ENCODE results near the gene FBLN1.
"Not testable (repeated sequence)": the region's sequence is repeated elsewhere in the genome, so short reads cannot be mapped to it uniquely, and the experiment has no call there.

The FBLN1 gene

GRCh38 chr22:45548247-45548840, 45.7 kb downstream of the FBLN1 start:
- DNase-seq (ENCODE audit: low read depth in 2 of 2): no peak

- peak; percentile 52 to 57 for DNase-seq (ENCODE audit: low read depth in 2 of 2)
Measured at GRCh38 chr22:45548991-45549761, 46.5 kb downstream of the FBLN1 start.

- no peak for DNase-seq (ENCODE audit: low read depth in 2 of 2)
Measured at GRCh38 chr22:45549762-45550378, 47.2 kb downstream of the FBLN1 start.

DNA sequence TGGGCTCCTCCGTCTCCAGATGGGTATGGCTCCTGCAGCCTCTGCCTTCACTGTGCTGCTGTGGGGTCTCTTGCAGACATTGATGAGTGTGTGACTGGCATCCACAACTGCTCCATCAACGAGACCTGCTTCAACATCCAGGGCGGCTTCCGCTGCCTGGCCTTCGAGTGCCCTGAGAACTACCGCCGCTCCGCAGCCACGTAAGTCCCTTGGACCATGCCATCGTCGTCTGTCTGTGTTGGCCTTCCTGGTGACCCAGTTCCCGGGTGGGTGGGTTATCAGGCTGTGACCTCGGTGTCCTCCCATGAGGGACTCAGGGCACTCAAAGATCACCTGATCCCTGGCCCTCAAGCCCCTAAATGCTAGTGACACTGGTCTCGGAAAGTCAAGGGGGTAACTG, 47.7 kb downstream of the FBLN1 start:
- no peak for DNase-seq (ENCODE audit: low read depth in 2 of 2)

DNA sequence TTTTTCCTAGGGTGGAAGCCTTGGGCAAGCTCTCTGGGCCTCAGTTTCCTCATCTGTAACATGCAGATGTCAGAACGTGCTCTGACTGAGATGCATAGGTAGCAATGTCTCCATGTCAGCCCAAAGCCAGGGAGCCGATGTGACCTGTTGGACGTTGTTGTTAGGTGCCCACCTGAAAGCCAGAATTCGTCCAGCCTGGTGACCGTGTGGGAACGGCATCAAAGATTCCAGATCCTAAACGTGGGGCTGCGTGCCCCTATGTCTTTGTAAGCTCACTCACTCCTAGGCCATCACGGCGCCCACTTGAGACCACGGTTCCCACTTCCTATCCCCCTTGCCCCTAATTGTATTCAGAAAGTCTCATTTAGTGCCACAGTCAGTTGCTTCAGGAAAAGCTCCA, 48.2 kb downstream of the FBLN1 start:
- no peak for DNase-seq (ENCODE audit: low read depth in 2 of 2)

DNA sequence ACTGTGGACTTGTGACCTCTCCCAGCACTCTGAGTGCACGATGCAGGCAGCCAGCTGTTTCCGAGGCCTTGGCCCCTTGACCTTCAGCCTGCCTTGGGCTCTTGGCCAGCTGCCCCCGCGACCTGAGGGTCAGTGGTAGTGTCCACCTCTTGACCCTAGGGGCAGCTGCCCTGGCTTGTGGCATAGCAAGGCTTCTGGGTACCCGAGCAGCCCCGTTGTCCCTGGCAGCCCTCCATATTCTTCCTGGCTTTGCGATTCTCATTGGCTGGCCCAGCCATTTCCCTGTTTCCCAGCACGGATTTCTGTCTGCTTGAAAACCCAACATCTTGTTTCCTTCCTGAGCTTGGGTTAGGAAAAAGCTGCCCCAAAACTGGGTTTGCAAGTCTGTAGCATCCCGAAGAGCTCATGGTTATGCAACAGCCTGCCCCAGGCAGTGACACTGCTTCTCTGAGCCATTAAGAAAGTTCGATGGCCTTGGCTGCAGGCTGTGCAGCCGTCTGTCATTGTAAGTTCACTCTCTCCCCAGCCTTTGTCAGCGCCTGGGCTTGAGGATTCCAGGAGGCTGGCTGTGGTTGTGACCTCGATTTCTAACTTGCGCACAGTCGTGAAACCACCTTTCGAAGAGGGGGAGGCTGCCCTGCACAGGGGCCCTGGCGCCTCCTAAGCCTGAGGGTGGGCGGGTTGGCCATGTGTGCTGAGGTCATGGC, 48.8 kb downstream of the FBLN1 start:
- DNase-seq (ENCODE audit: low read depth in 2 of 2): no peak

DNA sequence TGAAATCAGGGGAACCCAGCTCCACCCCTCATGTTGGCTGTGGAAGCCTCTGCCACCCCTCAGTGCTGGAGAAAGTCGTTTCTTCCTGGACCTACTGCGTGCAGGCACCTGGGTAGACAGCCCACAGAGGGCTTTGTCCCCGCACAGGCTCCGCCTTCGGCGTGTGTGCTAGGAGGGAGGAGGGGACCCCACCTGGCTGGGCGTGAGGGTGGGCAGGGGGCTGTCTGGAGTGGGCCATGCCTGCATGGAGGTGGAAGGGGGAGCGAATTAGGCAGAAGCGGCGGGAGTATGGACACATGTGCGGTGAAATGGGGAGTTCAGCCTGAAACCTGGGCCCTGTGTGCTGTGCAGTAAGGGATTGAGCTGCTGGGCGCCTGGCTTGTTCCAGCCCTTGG, 49.3 kb downstream of the FBLN1 start:
- no peak for DNase-seq (ENCODE audit: low read depth in 2 of 2)

DNA sequence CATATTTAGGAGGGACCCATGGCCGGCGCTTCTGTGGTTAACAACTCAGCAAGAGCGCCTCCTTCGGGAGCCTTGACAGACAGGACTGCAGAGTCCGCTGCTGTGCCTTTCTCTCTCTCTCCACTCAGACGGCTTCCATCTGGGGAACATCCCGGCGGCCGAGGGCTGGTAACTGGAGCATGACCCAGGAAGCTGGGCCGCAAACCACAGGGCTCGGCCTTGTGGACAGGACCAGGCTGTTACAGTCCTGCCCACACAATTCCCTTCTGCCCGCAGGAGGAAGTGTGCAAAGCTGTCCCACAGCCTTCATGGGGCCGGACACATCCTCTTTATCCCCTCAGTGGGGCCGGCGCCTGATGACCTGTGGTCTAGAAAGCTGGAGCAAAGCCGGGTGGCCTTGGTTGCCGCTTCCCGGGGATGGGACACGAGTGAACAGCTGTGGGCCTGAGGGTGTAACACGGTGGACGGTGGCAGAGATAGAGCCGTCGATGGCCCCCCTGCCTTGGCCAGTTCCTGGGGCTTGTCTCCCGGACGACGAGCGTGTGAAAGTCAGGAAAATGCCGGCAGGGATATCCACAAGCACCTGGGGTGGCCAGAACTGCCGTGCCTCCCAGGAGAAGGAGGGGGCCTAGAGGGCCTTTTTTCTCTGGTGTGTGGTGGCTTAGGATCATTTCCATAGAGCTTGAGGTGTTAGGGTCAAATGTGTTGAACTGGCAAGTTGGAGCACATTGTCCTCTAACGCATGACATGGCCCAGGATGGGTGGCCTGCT, 50.1 kb downstream of the FBLN1 start:
- peak; percentile 28 to 29 for DNase-seq (ENCODE audit: low read depth in 2 of 2)

DNA sequence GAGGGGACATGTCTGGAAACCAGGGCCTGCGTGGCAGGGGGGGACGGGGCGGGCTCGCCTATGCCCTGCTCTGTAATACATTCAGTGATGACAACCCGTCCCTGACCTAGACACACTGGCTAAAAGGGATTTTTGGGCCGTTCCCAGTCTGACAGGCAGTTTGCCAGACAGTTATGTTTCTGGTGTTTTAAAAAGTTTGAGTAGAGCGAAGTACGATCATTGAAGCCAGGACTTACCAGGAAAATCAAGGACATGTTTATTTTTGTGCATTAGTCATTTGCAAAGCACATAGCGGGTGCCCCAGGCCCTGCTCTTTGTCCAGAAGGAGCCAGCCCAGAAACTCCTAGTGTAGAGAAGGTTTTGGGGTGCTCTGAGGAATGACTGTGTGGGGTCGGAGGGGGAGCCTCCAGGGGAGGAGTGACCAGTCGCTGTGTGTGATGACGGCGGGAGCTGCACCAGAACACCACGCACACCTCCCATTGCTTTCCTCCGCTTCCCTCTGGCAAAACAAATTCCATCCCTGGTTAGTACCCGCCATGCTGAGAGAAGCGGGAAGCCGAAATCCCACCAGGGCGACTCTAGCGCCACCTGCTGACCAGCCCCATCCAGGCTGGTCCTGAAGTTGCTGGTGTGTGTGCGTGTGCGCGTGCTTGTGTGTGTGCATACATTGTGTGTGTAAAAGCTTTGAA, 50.8 kb downstream of the FBLN1 start:
- peak; percentile 72 to 75 for DNase-seq (ENCODE audit: low read depth in 2 of 2)

DNA sequence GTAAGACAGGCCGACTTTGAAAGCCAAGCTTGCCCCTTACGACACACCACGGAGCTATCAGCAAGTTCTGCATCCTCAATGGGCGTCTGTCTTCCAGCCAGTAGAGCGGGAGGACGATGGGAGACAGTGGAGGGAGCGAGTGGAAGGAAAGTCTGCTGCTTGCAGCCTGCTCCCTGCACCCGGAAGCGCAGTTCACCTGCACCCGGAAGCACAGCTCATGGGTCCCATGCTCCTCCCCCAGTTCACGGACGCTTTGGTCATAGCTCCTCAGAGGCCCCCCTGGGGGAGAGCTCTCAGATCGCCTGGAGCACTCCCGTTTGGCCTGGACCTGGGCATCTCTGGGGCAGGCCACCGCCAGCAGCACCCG, 51.3 kb downstream of the FBLN1 start:
- no peak for DNase-seq (ENCODE audit: low read depth in 2 of 2)

- DNase-seq (ENCODE audit: low read depth in 2 of 2): no peak
Measured at GRCh38 chr22:45554861-45555260, 52.2 kb downstream of the FBLN1 start.

GRCh38 chr22:45557926-45558325, 55.2 kb downstream of the FBLN1 start:
- DNase-seq (ENCODE audit: low read depth in 2 of 2): not testable (repeated sequence)

DNA sequence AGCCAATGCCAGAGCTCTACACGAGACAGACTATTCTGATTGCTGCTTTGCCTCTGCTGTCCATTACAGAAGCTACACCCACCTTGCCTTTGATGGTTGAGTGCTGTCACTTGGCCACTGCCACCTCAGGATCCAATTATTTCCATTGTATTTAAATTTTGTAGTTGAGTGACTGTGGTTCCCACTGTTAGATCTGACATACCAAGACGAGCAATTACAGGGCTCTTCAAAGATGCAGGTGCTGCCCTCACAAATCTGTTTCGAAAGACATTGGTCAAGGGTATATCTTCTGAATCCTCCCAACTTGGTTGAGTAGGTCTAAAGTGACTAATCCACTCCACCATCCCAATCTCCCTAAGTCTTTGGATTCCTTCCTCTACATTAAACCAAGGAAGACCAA, 57.4 kb downstream of the FBLN1 start:
- DNase-seq (ENCODE audit: low read depth in 2 of 2): not testable (repeated sequence)

- DNase-seq (ENCODE audit: low read depth in 2 of 2): not testable (repeated sequence)
Measured at GRCh38 chr22:45560761-45561160, 58.1 kb downstream of the FBLN1 start.

- no peak for DNase-seq (ENCODE audit: low read depth in 2 of 2)
Measured at GRCh38 chr22:45562102-45562501, 59.4 kb downstream of the FBLN1 start.

DNA sequence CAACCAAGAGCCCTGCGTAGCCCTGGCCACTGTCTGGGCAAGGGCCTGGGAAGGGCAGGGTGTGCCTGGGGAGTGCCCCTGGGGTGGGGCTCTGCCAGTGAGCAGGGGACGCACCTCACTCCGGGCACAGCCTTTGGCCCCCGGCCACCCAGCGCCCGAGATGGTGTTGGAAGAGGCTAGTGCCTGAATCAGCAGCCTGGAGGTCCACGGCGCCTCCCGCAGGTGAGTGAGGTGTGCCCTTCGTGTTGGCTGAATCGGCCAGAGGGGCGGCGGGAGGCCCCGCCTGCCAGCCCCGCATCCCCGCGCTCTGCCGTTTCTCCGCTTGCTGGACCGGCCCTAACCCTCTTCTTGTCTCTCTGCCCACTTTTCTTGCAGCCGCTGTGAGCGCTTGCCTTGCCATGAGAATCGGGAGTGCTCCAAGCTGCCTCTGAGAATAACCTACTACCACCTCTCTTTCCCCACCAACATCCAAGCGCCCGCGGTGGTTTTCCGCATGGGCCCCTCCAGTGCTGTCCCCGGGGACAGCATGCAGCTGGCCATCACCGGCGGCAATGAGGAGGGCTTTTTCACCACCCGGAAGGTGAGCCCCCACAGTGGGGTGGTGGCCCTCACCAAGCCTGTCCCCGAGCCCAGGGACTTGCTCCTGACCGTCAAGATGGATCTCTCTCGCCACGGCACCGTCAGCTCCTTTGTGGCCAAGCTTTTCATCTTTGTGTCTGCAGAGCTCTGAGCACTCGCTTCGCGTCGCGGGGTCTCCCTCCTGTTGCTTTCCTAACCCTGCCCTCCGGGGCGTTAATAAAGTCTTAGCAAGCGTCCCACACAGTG, 60.1 kb downstream of the FBLN1 start:
- DNase-seq (ENCODE audit: low read depth in 2 of 2): no peak

GRCh38 chr22:45563362-45564040, 60.8 kb downstream of the FBLN1 start:
- no peak for DNase-seq (ENCODE audit: low read depth in 2 of 2)

DNA sequence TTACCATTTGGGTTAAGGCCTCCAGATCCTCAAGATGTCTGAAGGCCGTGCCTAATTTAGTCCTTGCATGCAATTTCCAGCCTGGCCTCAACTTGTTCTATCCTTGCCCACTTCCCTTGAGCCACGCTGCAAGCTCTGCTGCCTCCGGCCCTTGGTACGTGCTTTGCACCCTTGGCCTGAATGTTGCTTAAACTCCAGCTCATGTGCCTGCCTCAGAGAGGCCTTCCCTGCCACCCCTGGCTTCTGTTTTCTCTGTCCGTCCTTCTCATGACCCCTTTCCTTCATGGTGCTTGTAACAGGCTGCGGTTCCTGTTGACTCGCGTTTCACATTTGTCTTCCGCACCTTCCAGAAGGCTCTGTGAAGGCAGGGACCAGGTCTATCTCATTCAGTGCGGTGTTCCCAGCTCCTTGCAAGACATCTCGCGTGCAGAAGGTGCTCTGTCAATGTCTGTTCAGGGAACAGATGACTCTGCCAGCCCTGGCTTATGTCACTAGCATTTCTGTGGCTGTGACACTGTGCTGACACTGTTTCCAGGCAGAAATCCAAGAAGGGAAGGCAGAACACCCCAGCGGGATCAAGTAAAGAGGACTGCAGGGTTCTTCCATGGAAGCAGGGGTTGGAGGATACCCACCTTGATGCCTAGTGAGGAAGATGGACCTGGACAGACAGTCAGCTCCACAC, 61.8 kb downstream of the FBLN1 start:
- no peak for DNase-seq (ENCODE audit: low read depth in 2 of 2)

DNA sequence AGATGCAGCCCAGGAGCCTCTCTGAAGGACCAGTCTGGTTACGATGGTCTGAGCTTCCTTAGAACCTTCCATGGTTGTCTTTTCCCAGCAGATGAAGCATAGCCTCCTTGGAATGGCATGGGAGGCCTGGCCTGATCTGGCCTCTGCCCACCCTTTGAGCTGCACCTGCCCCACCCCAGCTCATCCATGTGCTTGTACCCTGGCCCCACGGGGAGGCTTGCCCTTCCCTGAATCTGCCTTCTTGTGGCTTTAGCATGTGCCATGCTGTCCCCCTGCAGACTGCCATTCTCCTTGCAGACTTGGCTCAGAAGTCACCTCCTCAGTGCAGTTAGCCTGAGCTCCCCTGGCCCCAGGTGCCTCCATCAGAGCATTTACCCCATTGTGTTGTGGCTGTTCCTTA, 62.5 kb downstream of the FBLN1 start:
- DNase-seq (ENCODE audit: low read depth in 2 of 2): no peak
